HepG2 (cell line): ENCODE data around the gene SECTM1. TPM values are rescaled to one million over a fixed set of nuclear protein-coding genes. Genes with fewer than 3 reads are reported as not detected.

Experiments used
- ATAD3A ChIP-seq: sonication (generic); formaldehyde crosslinking; IDR thresholded peaks from 2 replicates; pipeline ENCODE4 v1.4.0; 2020; ENCODE audit warnings: missing genetic modification reagents
- BRCA1 ChIP-seq: sonication (generic); formaldehyde crosslinking; IDR thresholded peaks from 2 replicates; pipeline ENCODE4 v1.4.0; 2020; ENCODE audit warnings: missing genetic modification reagents
- CCAR2 ChIP-seq: fragments of 200-400 bp; formaldehyde crosslinking; optimal IDR thresholded peaks from 2 replicates; pipeline ENCODE3; 2018; ENCODE audit warnings: low read depth, mild to moderate bottlenecking, low read length, moderate library complexity
- CHD4 ChIP-seq: fragments of 200-600 bp; sonication (generic); IDR thresholded peaks from 2 replicates; pipeline ENCODE4 v1.7.0; 2017; ENCODE audit warnings: mild to moderate bottlenecking, low read length, borderline replicate concordance
- GMEB1 ChIP-seq: sonication (generic); formaldehyde crosslinking; IDR thresholded peaks from 2 replicates; pipeline ENCODE4 v1.5.1; 2020; ENCODE audit warnings: missing genetic modification reagents, mild to moderate bottlenecking, borderline replicate concordance
- HDAC2 ChIP-seq: sonication (generic); formaldehyde crosslinking; IDR thresholded peaks from 2 replicates; pipeline ENCODE4 v1.4.0; 2020; ENCODE audit warnings: missing genetic modification reagents
- HNRNPK ChIP-seq: fragments of 200-400 bp; formaldehyde crosslinking; IDR thresholded peaks from 2 replicates; pipeline ENCODE4 v1.6.1; 2018; ENCODE audit warnings: low read length, low read depth, moderate library complexity, mild to moderate bottlenecking; ENCODE audit not compliant: poor library complexity, severe bottlenecking
- KAT8 ChIP-seq: IDR thresholded peaks from 2 replicates; pipeline ENCODE4 v1.6.1; 2016; ENCODE audit warnings: missing genetic modification reagents, missing compliant biosample characterization
- KDM6A ChIP-seq: IDR thresholded peaks from 2 replicates; pipeline ENCODE4 v1.6.1; 2016; ENCODE audit warnings: low read depth
- LRRFIP1 ChIP-seq: sonication (generic); formaldehyde crosslinking; conservative IDR thresholded peaks from 2 replicates; pipeline ENCODE4 v1.4.0; 2020; ENCODE audit warnings: missing genetic modification reagents
- PAXIP1 ChIP-seq: sonication (generic); formaldehyde crosslinking; conservative IDR thresholded peaks from 2 replicates; pipeline ENCODE4 v1.4.0; 2020; ENCODE audit warnings: mild to moderate bottlenecking, missing genetic modification reagents, moderate library complexity
- RFX5 ChIP-seq: IDR thresholded peaks from 2 replicates; pipeline ENCODE4 v1.6.1; 2011; ENCODE audit warnings: low read depth, low read length, improper control_type of control experiment
- SIX1 ChIP-seq: sonication (generic); formaldehyde crosslinking; IDR thresholded peaks from 2 replicates; pipeline ENCODE4 v1.4.0; 2020; ENCODE audit warnings: missing genetic modification reagents, borderline replicate concordance
- SOX5 ChIP-seq: IDR thresholded peaks from 2 replicates; pipeline ENCODE4 v1.6.1; 2016; ENCODE audit warnings: borderline replicate concordance
- ZNF589 ChIP-seq: sonication (generic); formaldehyde crosslinking; conservative IDR thresholded peaks from 2 replicates; pipeline ENCODE4 v1.8.0; 2022; ENCODE audit warnings: mild to moderate bottlenecking, moderate library complexity, missing genetic modification reagents
- ZNF670 ChIP-seq: sonication (generic); formaldehyde crosslinking; IDR thresholded peaks from 2 replicates; pipeline ENCODE4 v1.8.0; 2022; ENCODE audit warnings: mild to moderate bottlenecking, missing genetic modification reagents, borderline replicate concordance
- ZNF703 ChIP-seq: sonication (generic); formaldehyde crosslinking; IDR thresholded peaks from 2 replicates; pipeline ENCODE4 v1.5.1; 2020; ENCODE audit warnings: missing genetic modification reagents, mild to moderate bottlenecking, moderate library complexity, borderline replicate concordance
- ZNF800 ChIP-seq: sonication (generic); formaldehyde crosslinking; IDR thresholded peaks from 2 replicates; pipeline ENCODE4 v1.4.0; 2020; ENCODE audit warnings: missing genetic modification reagents
- polyA plus RNA-seq, 8 experiments: library from polyadenylated mRNA; depleted of rRNA in 3 of 8; stranded (reverse) in 7 of 8; unstranded in 1 of 8; fragments of >200 nt; fragmentation: Illumina TruSeq in 4 of 8; extraction: Trizol in 4 of 8; gene quantifications; 2 replicates each; pipeline versions ENCODE4 v1.2.1 to v1.2.3, GENCODE V29; 2011 to 2016; ENCODE audit warnings: low read depth in 4 of 8, missing spikeins in 1 of 8, mixed read lengths in 1 of 8; ENCODE audit not compliant: insufficient read depth in 1 of 8
- total RNA-seq, 5 experiments: library from RNA; depleted of rRNA; stranded (reverse); fragments of >200 nt; fragmentation: Illumina TruSeq; extraction: Trizol; gene quantifications; 2 replicates each; pipeline ENCODE4 v1.2.3, GENCODE V29; 2016; ENCODE audit warnings: low read depth in 1 of 5

SECTM1 gene
- total and polyA plus RNA-seq, 2 of the 13 experiments (the other 11 are each of a cell fraction or from before 2014, with no cell fraction given): 3.5 to 5.3 TPM

GRCh38 chr17:82351713-82352488, 18.3 kb upstream of the SECTM1 start (continued):
- no peak for TF ChIP-seq LRRFIP1 (CRISPR knock-in tag)
- TF ChIP-seq HNRNPK: no peak
- TF ChIP-seq KAT8: peak; percentile 77
- peak; percentile 60; the same call in 1 of the 2 replicates for TF ChIP-seq SOX5
- TF ChIP-seq ZNF670 (CRISPR knock-in tag): peak; percentile 86; the same call in 1 of the 2 replicates
- no peak for TF ChIP-seq ZNF800 (CRISPR knock-in tag)
- TF ChIP-seq ZNF589 (CRISPR knock-in tag): no peak
- no peak for TF ChIP-seq ZNF703 (CRISPR knock-in tag)
- TF ChIP-seq PAXIP1: peak; percentile 40
- no peak for TF ChIP-seq KDM6A
- 0 out of 2 replicates have a peak, but pooled peaks have one; percentile 31 for TF ChIP-seq HDAC2
- TF ChIP-seq SIX1 (CRISPR knock-in tag): peak; percentile 38; the same call in 1 of the 2 replicates
- TF ChIP-seq RFX5: peak; percentile 98
- TF ChIP-seq ATAD3A (CRISPR knock-in tag): no peak
- no peak for TF ChIP-seq CHD4
- 0 out of 2 replicates have a peak, but pooled peaks have one; percentile 42 for TF ChIP-seq GMEB1
- TF ChIP-seq CCAR2: no peak
- TF ChIP-seq BRCA1 (CRISPR knock-in tag): no peak
